Mesenchymal stem cell (in vitro differentiated cells and primary cell): ENCODE measurements around the gene SYNE2.

Experiments used
- DNase-seq: peaks from one replicate; pipeline ENCODE4 v3.0.0-alpha.2; 2013
- H2AFZ ChIP-seq: one replicate; pipeline ENCODE4 v1.6.1; 2013; ENCODE audit warnings: low read depth, mild to moderate bottlenecking, control low read depth, inconsistent platforms, low read length, moderate library complexity
- H2AK5ac ChIP-seq: 2 replicates; pipeline ENCODE4 v1.6.1; 2013; ENCODE audit warnings: low read length, moderate library complexity, mild to moderate bottlenecking, inconsistent platforms; ENCODE audit not compliant: severe bottlenecking
- H2BK120ac ChIP-seq: one replicate; pipeline ENCODE4 v1.6.1; 2013; ENCODE audit warnings: low read depth, mild to moderate bottlenecking, inconsistent platforms, low read length, moderate library complexity
- H2BK12ac ChIP-seq, 2 experiments: one replicate each; pipeline ENCODE4 v1.6.1; 2013; ENCODE audit warnings: inconsistent platforms in 2 of 2, low read length in 2 of 2, mild to moderate bottlenecking in 2 of 2, moderate library complexity in 2 of 2, control low read depth in 1 of 2
- H2BK15ac ChIP-seq: one replicate; pipeline ENCODE4 v1.6.1; 2013; ENCODE audit warnings: mild to moderate bottlenecking, low read depth, inconsistent platforms; ENCODE audit not compliant: poor library complexity, severe bottlenecking
- H2BK5ac ChIP-seq: 2 replicates; pipeline ENCODE4 v1.6.1; 2013; ENCODE audit warnings: low read depth, mild to moderate bottlenecking, low read length, control low read depth, inconsistent platforms; ENCODE audit not compliant: poor library complexity, severe bottlenecking
- H3K14ac ChIP-seq, 2 experiments: one replicate each; pipeline ENCODE4 v1.6.1; 2013; ENCODE audit warnings: inconsistent platforms in 2 of 2, low read length in 2 of 2, control low read depth in 1 of 2, mild to moderate bottlenecking in 1 of 2, moderate library complexity in 1 of 2
- H3K18ac ChIP-seq, 2 experiments: one replicate each; pipeline ENCODE4 v1.6.1; 2013; ENCODE audit warnings: inconsistent platforms in 2 of 2, low read length in 2 of 2, control low read depth in 1 of 2, low read depth in 1 of 2, mild to moderate bottlenecking in 1 of 2
- H3K23ac ChIP-seq, 2 experiments: one replicate each; pipeline ENCODE4 v1.6.1; 2013; ENCODE audit warnings: inconsistent platforms in 2 of 2, low read length in 2 of 2, mild to moderate bottlenecking in 2 of 2, moderate library complexity in 2 of 2, control low read depth in 1 of 2
- H3K27ac ChIP-seq: 2 replicates; pipeline ENCODE4 v1.5.1; 2013; ENCODE audit warnings: mild to moderate bottlenecking, moderate library complexity, low read length, control low read depth, inconsistent platforms; ENCODE audit not compliant: poor library complexity, severe bottlenecking
- H3K27me3 ChIP-seq, 2 experiments: 2 replicates each; pipeline versions ENCODE4 v1.6.1 to v1.7.0; 2013; ENCODE audit warnings: low read length in 2 of 2, mild to moderate bottlenecking in 2 of 2, moderate library complexity in 2 of 2, control low read depth in 1 of 2, inconsistent platforms in 1 of 2; ENCODE audit not compliant: control insufficient read depth in 1 of 2, insufficient read depth in 1 of 2
- H3K36me3 ChIP-seq, 2 experiments: 2 replicates each; pipeline versions ENCODE4 v1.6.1 to v1.7.0; 2013; ENCODE audit warnings: low read length in 2 of 2, control low read depth in 1 of 2, inconsistent platforms in 1 of 2, low read depth in 1 of 2, mild to moderate bottlenecking in 1 of 2; ENCODE audit not compliant: insufficient read depth in 2 of 2, control insufficient read depth in 1 of 2
- H3K4ac ChIP-seq, 2 experiments: one replicate each; pipeline ENCODE4 v1.6.1; 2013; ENCODE audit warnings: inconsistent platforms in 2 of 2, low read length in 2 of 2, mild to moderate bottlenecking in 2 of 2, moderate library complexity in 2 of 2, control low read depth in 1 of 2, low read depth in 1 of 2
- H3K4me1 ChIP-seq: 2 replicates; pipeline ENCODE4 v1.6.1; 2013; ENCODE audit warnings: low read depth, low read length, control low read depth; ENCODE audit not compliant: control insufficient read depth, insufficient read depth
- H3K4me2 ChIP-seq: 2 replicates; pipeline ENCODE4 v1.6.1; 2013; ENCODE audit warnings: low read length, mild to moderate bottlenecking, inconsistent platforms; ENCODE audit not compliant: poor library complexity, severe bottlenecking
- H3K4me3 ChIP-seq, 2 experiments: 2 replicates each; pipeline versions ENCODE4 v1.5.1 to v1.7.0; 2013; ENCODE audit warnings: low read length in 2 of 2, mild to moderate bottlenecking in 2 of 2, control low read depth in 1 of 2, low read depth in 1 of 2; ENCODE audit not compliant: insufficient read depth in 1 of 2
- H3K79me1 ChIP-seq: replicated peaks from 2 replicates; pipeline ENCODE4 v1.6.1; 2013; ENCODE audit warnings: mild to moderate bottlenecking, control low read depth, low read length, inconsistent platforms; ENCODE audit not compliant: poor library complexity, severe bottlenecking
- H3K9ac ChIP-seq: 2 replicates; pipeline ENCODE4 v1.7.0; 2013; ENCODE audit warnings: mild to moderate bottlenecking, low read length, moderate library complexity
- H3K9me3 ChIP-seq: 2 replicates; pipeline ENCODE4 v1.7.0; 2013; ENCODE audit warnings: mild to moderate bottlenecking, low read length; ENCODE audit not compliant: control insufficient read depth
- H4K8ac ChIP-seq: one replicate; pipeline ENCODE4 v1.6.1; 2013; ENCODE audit warnings: inconsistent platforms, mild to moderate bottlenecking, low read length, moderate library complexity
- H4K91ac ChIP-seq: one replicate; pipeline ENCODE4 v1.6.1; 2013; ENCODE audit warnings: mild to moderate bottlenecking, low read length, inconsistent platforms
- WGBS: methylation state at CpG from one replicate; pipeline ENCODE4 v1.1.7; 2013; ENCODE audit warnings: mixed read lengths; 5-methylcytosine and 5-hydroxymethylcytosine counted together

The SYNE2 gene

DNA sequence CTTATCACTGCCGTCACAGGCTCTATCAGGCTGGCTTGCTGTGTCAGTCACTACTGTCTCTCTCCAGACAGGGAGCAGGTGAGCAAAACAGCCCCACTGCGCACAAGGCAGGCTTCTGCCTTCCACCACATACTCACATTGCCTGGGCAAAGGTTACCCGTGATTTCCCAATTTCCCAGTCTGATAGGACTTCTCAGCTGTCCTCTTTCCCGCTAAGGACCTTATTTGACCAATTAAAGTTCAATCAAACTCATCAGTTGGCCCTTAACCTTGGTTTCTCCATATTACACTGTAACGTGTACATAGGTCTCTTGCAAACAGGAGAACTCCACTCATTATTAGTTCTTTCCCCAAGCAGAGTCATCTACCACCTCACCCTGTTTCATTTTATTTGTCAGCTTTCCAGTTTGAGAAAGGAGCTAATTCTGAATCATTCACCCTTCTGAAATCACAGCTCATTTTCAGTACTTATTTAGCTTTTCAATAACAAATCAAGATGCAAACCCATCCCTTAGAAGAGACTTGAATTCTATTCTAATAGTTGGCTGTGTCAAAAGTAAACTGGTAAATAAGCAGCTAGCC is 270.5 kb downstream of the SYNE2 start:
- no peak overlapping the region for H3K9ac ChIP-seq
- no peak overlapping the region for H2BK12ac ChIP-seq
- no peaks in the 10 kb centered on the region for H3K79me1 ChIP-seq
- no peak overlapping the region for H2BK5ac ChIP-seq
- no peak overlapping the region for H3K23ac ChIP-seq
- H4K91ac ChIP-seq: no peak overlapping the region
- no peak overlapping the region for H2BK120ac ChIP-seq
- H3K14ac ChIP-seq: no peak overlapping the region
- peak overlapping the region in 1 of 2 experiments; percentile 58 for H3K18ac ChIP-seq
- H2AK5ac ChIP-seq: no peak overlapping the region
- DNase-seq: no peak
- H3K4me3 ChIP-seq: no peak overlapping the region
- H3K27me3 ChIP-seq: no peaks in the 10 kb centered on the region
- H3K4me2 ChIP-seq: no peak overlapping the region
- H3K9me3 ChIP-seq: no peaks in the 10 kb centered on the region
- 97% methylated on average over 5 of the region's 5 CpGs for WGBS
- H3K27ac ChIP-seq: no peak overlapping the region
- H3K4ac ChIP-seq: no peak overlapping the region
- H4K8ac ChIP-seq: no peak overlapping the region
- peaks cover 3 to 23% of the 10 kb centered on the region in 2 experiments for H3K36me3 ChIP-seq
- no peak overlapping the region for H2BK15ac ChIP-seq
- H3K4me1 ChIP-seq: peaks cover 2% of the 10 kb centered on the region
- H2AFZ ChIP-seq: no peak overlapping the region

DNA sequence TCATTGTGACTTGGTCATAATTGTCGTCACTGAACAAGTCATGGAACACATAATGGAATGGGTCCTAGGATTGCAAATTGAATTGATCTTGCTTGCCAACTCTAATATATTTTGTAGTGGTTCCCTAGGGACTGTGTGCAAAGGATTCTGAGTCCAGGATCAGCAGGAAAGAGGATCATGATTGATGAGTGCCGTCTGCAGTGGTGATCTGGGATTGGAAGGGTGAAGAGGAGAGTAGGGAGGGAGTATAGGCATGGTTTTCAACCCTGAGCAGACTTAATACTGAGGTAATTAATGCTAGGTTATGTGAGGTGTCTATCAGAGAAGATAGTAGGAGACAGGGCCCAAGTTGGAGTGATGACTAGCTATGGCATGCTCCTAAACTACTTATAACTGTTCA is 272.5 kb downstream of the SYNE2 start:
- Histone ChIP-seq H2BK12ac (no peak overlapping the region), H3K36me3 (peaks cover 3 to 23% of the 10 kb centered on the region in 2 experiments)

DNA sequence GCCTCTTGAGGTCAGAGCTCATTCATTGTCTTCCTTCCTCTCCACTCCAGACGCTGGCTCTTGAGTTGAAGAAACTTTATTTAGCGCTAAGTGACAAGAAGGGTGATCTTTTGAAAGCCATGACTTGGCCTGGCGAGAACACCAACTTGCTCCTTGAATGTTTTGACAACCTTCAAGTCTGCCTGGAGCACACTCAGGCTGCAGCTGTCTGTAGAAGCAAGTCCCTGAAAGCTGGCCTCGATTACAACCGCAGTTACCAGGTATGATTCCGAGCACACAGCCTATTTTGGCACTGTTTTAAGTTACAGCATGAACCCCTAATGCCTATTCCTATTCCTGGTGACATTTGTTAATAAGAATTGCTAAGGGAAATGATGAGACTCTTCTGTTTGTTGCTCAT is 273.7 kb downstream of the SYNE2 start:
- H3K4me2 ChIP-seq: no peak overlapping the region
- H4K91ac ChIP-seq: no peak overlapping the region
- H2AFZ ChIP-seq: no peak overlapping the region
- no peak overlapping the region for H2BK120ac ChIP-seq
- H3K27ac ChIP-seq: no peak overlapping the region
- no peak overlapping the region for H4K8ac ChIP-seq
- H3K4me1 ChIP-seq: no peaks in the 10 kb centered on the region
- no peaks in the 10 kb centered on the region for H3K9me3 ChIP-seq
- H3K36me3 ChIP-seq: peaks cover 3 to 23% of the 10 kb centered on the region in 2 experiments
- no peak for DNase-seq
- H3K4ac ChIP-seq: no peak overlapping the region
- WGBS: 97% methylated on average over 4 of the region's 6 CpGs
- H3K14ac ChIP-seq: no peak overlapping the region
- no peak overlapping the region for H3K9ac ChIP-seq
- no peak overlapping the region for H2BK15ac ChIP-seq
- H2AK5ac ChIP-seq: no peak overlapping the region
- no peak overlapping the region for H3K4me3 ChIP-seq
- no peaks in the 10 kb centered on the region for H3K79me1 ChIP-seq
- H3K18ac ChIP-seq: no peak overlapping the region
- no peaks in the 10 kb centered on the region for H3K27me3 ChIP-seq
- H2BK12ac ChIP-seq: no peak overlapping the region
- no peak overlapping the region for H3K23ac ChIP-seq
- H2BK5ac ChIP-seq: no peak overlapping the region

More for the DNA sequence above, 272.5 kb downstream of the SYNE2 start:
- Histone ChIP-seq H3K4ac (no peak overlapping the region), H2AFZ (no peak overlapping the region), H3K4me1 (no peaks in the 10 kb centered on the region), H2BK15ac (no peak overlapping the region), H3K23ac (no peak overlapping the region), H3K9me3 (no peaks in the 10 kb centered on the region), H3K27me3 (no peaks in the 10 kb centered on the region), H3K14ac (no peak overlapping the region), H3K79me1 (no peaks in the 10 kb centered on the region), H3K18ac (no peak overlapping the region), H4K8ac (no peak overlapping the region), H3K4me2 (no peak overlapping the region), H2BK120ac (no peak overlapping the region), H3K4me3 (no peak overlapping the region), H2BK5ac (no peak overlapping the region), H2AK5ac (no peak overlapping the region), H3K27ac (no peak overlapping the region), H3K9ac (no peak overlapping the region), H4K91ac (no peak overlapping the region)
- WGBS: 94% methylated on average over 2 of the region's 2 CpGs
- no peak for DNase-seq

DNA sequence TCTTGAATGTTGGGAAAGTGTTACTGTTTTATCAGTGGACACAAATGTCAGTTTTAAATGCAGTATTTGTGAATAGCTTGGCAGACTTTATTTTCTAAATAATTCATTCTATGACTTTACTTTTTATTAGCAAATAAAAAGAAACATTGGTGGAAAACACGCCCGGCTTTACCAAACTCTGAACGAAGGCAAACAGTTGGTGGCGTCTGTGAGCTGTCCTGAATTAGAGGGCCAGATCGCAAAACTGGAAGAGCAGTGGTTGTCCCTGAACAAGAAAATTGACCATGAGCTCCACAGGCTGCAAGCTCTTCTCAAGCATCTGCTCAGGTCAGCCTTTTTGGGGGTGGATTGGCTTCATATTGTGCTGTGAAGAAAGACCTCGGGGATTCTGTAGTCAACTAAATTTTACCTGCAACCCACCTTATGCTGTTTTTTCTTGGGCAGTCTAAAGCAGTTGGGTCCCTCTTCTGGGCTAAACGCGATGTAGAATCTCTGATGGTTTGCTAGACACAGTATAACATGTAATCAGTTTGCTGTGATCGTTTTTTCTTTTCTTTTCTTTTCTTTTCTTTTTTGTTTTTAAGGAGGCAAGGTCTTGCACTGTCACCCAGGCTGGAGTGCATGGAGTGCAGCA is 285.0 kb downstream of the SYNE2 start:
- H3K4me2 ChIP-seq: no peak overlapping the region
- H2BK15ac ChIP-seq: no peak overlapping the region
- H3K4me1 ChIP-seq: no peaks in the 10 kb centered on the region
- H2BK5ac ChIP-seq: no peak overlapping the region
- no peak overlapping the region for H3K27ac ChIP-seq
- H2BK120ac ChIP-seq: no peak overlapping the region
- H4K91ac ChIP-seq: no peak overlapping the region
- H3K4me3 ChIP-seq: no peak overlapping the region
- H3K4ac ChIP-seq: no peak overlapping the region
- H3K36me3 ChIP-seq: peaks cover 0 to 19% of the 10 kb centered on the region in 2 experiments
- H3K14ac ChIP-seq: no peak overlapping the region
- H3K9me3 ChIP-seq: no peaks in the 10 kb centered on the region
- H3K9ac ChIP-seq: no peak overlapping the region
- H3K18ac ChIP-seq: no peak overlapping the region
- no peak overlapping the region for H3K23ac ChIP-seq
- no peaks in the 10 kb centered on the region for H3K79me1 ChIP-seq
- WGBS: 90% methylated on average over 9 of the region's 9 CpGs
- H2BK12ac ChIP-seq: no peak overlapping the region
- no peak overlapping the region for H2AFZ ChIP-seq
- no peak overlapping the region for H4K8ac ChIP-seq
- no peaks in the 10 kb centered on the region for H3K27me3 ChIP-seq
- DNase-seq: peak; percentile 26
- H2AK5ac ChIP-seq: no peak overlapping the region
